BJ (cell line): ENCODE results near the gene LACC1. TPM values are rescaled to one million over a fixed set of nuclear protein-coding genes. Genes with fewer than 3 reads are reported as not detected.

Experiments used
- CTCF ChIA-PET: fragments of 350-600 bp; formaldehyde crosslinking; extraction: SDS; loops from one replicate; lab custom pipeline; 2021; ENCODE audit warnings: antibody characterized with exemption, inconsistent platforms; lab: Yijun Ruan, JAX
- POLR2A ChIA-PET: fragments of 300-600 bp; sonication (Branson Sonifier 250); formaldehyde crosslinking; extraction: SDS; loops from one replicate; lab custom pipeline; 2021; ENCODE audit warnings: antibody characterized with exemption; lab: Charles Lee
- DNase-seq: peaks from one replicate; pipeline ENCODE4 v3.0.0-alpha.2; 2011; ENCODE audit warnings: low read depth
- H3K27me3 ChIP-seq: 2 replicates; pipeline ENCODE4 v1.6.0; 2011; ENCODE audit warnings: low read length; ENCODE audit not compliant: control insufficient read depth, insufficient read depth
- H3K36me3 ChIP-seq: 2 replicates; pipeline ENCODE4 v1.5.1; 2011; ENCODE audit warnings: low read length; ENCODE audit not compliant: control insufficient read depth, insufficient read depth
- H3K4me3 ChIP-seq: 2 replicates; pipeline ENCODE4 v1.5.1; 2011; ENCODE audit warnings: low read depth, mild to moderate bottlenecking, control low read depth, low read length
- polyA plus RNA-seq: library from polyadenylated mRNA; depleted of rRNA; stranded (reverse); fragments of >200 nt; gene quantifications from 2 replicates; pipeline ENCODE4 v1.2.3, GENCODE V29; 2011
- TF ChIP-seq, protein P1 (sequence below): IDR thresholded peaks from 2 replicates; pipeline ENCODE4 v1.5.1; 2011; ENCODE audit warnings: low read depth, mild to moderate bottlenecking, control low read depth, inconsistent platforms, low read length, moderate library complexity; ENCODE audit not compliant: insufficient read depth

The LACC1 gene
- polyA plus RNA-seq, 1 experiment = 3.6 TPM

DNA sequence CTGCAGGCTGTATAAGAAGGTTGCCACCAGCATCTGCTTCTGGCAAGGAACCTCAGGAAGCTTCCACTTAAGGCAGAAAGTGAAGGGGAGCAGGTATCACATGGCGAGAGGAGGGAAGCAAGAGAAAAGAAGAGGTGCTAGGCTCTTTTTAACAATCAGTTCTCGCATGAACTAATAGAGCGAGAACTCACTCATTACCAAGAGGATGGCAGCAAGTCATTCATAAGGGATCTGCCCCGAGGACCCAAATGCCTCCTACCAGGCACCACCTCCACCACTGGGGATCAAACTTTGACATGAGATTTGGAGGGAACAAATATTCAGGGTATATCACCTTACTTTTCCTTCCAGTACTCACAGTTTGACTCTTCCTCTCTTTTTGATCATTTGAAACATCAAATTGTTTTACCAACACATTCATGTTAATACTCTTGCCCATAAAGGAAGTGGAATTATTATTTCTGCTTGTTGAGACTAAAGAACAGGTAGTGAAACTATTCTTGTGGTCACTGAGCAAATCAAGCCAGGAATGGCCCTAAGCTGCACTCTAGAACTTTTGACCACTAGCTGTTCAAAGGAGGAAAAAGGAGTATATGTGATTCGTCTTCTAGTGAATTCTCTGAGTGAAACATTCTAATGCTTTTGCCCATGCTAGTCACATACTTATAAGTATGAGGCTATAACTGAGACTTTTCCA lies 45.0 kb downstream of the LACC1 start:
- Histone ChIP-seq H3K36me3 (no peaks in the 10 kb centered on the region), H3K4me3 (no peak overlapping the region), H3K27me3 (peaks cover 4% of the 10 kb centered on the region)
- no peak for DNase-seq
- TF ChIP-seq, protein P1, sequence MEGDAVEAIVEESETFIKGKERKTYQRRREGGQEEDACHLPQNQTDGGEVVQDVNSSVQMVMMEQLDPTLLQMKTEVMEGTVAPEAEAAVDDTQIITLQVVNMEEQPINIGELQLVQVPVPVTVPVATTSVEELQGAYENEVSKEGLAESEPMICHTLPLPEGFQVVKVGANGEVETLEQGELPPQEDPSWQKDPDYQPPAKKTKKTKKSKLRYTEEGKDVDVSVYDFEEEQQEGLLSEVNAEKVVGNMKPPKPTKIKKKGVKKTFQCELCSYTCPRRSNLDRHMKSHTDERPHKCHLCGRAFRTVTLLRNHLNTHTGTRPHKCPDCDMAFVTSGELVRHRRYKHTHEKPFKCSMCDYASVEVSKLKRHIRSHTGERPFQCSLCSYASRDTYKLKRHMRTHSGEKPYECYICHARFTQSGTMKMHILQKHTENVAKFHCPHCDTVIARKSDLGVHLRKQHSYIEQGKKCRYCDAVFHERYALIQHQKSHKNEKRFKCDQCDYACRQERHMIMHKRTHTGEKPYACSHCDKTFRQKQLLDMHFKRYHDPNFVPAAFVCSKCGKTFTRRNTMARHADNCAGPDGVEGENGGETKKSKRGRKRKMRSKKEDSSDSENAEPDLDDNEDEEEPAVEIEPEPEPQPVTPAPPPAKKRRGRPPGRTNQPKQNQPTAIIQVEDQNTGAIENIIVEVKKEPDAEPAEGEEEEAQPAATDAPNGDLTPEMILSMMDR = no peak
- CTCF ChIA-PET = interaction anchor here (0.7 to 0.8 kb wide), 2 partner anchors 19 to 1446 kb away, joined by 3 read pairs; no protein-coding TSS in a partner anchor
- POLR2A ChIA-PET = no interaction called here

DNA sequence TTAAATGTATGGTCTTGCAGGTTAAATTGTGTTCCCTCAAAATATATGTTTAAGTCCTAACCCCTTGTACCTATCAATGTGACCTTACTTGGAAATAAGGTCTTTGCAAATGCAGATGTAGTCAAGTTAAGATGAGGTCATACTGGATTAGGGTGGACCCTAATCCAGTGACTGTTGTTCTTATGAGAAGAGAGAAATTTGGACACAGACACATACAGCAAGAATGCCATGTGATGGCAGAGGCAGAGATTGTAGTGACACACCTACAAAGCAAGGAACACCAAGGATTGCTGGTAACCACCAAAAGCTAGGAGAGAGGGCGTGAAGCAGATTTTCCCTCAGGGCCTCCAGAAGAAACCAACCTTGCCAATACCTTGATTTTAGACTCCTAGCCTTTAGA lies 50.2 kb downstream of the LACC1 start:
- POLR2A ChIA-PET = no interaction called here

DNA sequence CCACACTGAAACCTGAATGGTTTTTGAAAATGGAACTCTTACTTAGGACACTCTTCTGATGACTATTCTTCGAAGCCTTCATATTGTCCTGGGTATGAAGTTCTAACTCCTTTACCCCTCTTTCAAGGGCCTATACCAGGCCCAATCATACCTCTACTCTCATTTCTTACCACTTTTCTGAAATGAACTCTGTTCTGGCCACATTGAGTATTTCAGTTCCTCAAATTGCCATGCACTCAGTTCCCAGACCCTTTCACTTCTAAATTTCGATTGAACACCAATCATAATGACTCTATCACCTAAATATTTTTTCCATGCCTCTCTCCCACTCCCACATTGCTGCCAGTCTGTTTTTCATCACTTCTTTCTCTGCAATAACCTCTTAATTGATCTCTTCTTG lies 53.7 kb downstream of the LACC1 start:
- H3K36me3 ChIP-seq = no peaks in the 10 kb centered on the region
- POLR2A ChIA-PET = interaction anchor here (0.6 kb wide), 1 partner anchor 1307 kb away, joined by 4 read pairs; no protein-coding TSS in a partner anchor
- TF ChIP-seq, protein P1 = no peak
- no peak for DNase-seq
- peaks cover 6% of the 10 kb centered on the region; the same call in 1 of the 2 replicates for H3K27me3 ChIP-seq
- no peak overlapping the region for H3K4me3 ChIP-seq
- CTCF ChIA-PET = no interaction called here

More for the DNA sequence above, 50.2 kb downstream of the LACC1 start:
- CTCF ChIA-PET = interaction anchor here (0.6 to 1.2 kb wide), 3 partner anchors 10 to 15 kb away, joined by 3 to 4 read pairs (median 3); no protein-coding TSS in a partner anchor
- TF ChIP-seq, protein P1 = no peak
- Histone ChIP-seq H3K27me3 (peaks cover 4% of the 10 kb centered on the region; the same call in 1 of the 2 replicates), H3K36me3 (no peaks in the 10 kb centered on the region), H3K4me3 (no peak overlapping the region)
- no peak for DNase-seq

DNA sequence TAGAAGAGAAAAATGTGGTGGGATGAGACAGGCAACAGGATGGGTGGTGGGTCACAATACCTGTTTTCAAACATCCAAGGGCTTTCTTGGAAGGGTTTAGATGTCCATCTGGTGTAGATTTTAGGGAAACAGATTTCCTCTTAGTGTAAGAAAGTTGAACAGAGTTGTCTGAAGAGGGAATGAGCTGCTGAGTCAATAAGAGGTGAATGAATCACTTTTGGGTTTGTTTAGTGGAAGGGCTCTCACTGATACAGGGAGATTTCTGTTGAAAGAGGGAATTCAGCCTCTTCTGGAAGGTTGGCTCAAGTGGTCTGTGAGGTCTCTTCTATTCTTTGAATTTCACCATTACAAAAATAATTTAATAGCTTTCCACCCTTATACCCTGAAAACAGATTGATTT lies 54.6 kb downstream of the LACC1 start:
- TF ChIP-seq, protein P1 = no peak
- DNase-seq = no peak
- ChIA-PET CTCF (no interaction called here), POLR2A (no interaction called here)
- no peak overlapping the region for H3K4me3 ChIP-seq
- no peaks in the 10 kb centered on the region for H3K36me3 ChIP-seq
- H3K27me3 ChIP-seq = peaks cover 8% of the 10 kb centered on the region

DNA sequence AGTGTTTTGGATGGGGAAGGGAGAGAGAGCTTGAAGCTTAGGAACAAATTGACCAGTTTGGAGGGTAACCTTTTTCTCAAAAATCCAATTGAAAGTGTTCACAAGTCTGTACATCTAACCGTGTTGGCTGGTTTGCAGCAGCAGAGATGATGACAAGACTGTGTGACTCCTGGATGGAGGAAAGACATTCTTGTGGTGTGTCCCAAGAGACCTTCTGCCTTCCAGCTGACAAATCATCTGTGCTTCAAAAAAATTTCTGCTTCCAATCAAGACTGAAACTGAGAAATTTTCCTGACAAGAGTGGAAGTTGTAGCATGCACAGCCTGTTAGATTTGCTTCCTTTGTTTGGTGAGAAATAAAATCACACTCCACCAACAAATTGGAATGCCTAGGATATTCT lies 56.2 kb downstream of the LACC1 start:
- Histone ChIP-seq H3K4me3 (no peak overlapping the region), H3K27me3 (peaks cover 8% of the 10 kb centered on the region), H3K36me3 (no peaks in the 10 kb centered on the region)
- POLR2A ChIA-PET = no interaction called here
- TF ChIP-seq, protein P1 = no peak
- no peak for DNase-seq
- CTCF ChIA-PET = no interaction called here
